Peyer's patch (tissue), 4 donors: Measurements from ENCODE around the gene VTA1.
A peak's percentile ranks its signal among the peaks of the same experiment; 100 is the strongest.

Source experiments
- CTCF ChIP-seq, 6 experiments: fragments of 450-650 bp in 4 of 6; fragments of 200-600 bp in 2 of 6; sonication (generic) in 1 of 6; IDR thresholded peaks; one replicate each; pipeline ENCODE4 v1.5.1; 2017 to 2019; ENCODE audit warnings: antibody characterized with exemption in 6 of 6, mild to moderate bottlenecking in 3 of 6, moderate library complexity in 1 of 6
- POLR2A ChIP-seq, 2 donors: fragments of 450-650 bp; IDR thresholded peaks; one replicate each; pipeline ENCODE4 v1.5.1; 2017; ENCODE audit warnings: antibody characterized with exemption in 2 of 2, mild to moderate bottlenecking in 2 of 2, moderate library complexity in 2 of 2

- peak; percentile 75 to 96 (median 90) for TF ChIP-seq CTCF (IDR thresholded peaks at IDR 0.05)
- peak; percentile 45 to 53 for TF ChIP-seq POLR2A (IDR thresholded peaks at IDR 0.05)
Measured at GRCh38 chr6:142146828-142147662, at the start of gene VTA1, which contains the start of gene NMBR.
